Activated B cell treated with CpG ODN at 0.5 μM for 24 hours (primary cell): ENCODE results near the gene RASA1. TPM values are rescaled to one million over a fixed set of nuclear protein-coding genes. Genes with fewer than 3 reads are reported as not detected.

Source experiments
- ATAC-seq: fragments of 200-7000 bp; cut with Tn5 transposase; one replicate; pipeline ENCODE4 v1.10.0; 2021; ENCODE audit warnings: low read depth, mild to moderate bottlenecking, moderate library complexity
- CTCF ChIA-PET: fragments of 350-600 bp; sonication (Branson Sonifier 250); formaldehyde crosslinking; loops from one replicate; lab custom pipeline; 2021; ENCODE audit warnings: antibody characterized with exemption; lab: Charles Lee
- POLR2A ChIA-PET: fragments of 350-600 bp; sonication (Branson Sonifier 250); formaldehyde crosslinking; loops from one replicate; lab custom pipeline; 2021; ENCODE audit warnings: antibody characterized with exemption; lab: Charles Lee
- DNase-seq: peaks from one replicate; pipeline ENCODE4 v3.0.0; 2022
- H3K27ac Mint-ChIP-seq: one replicate; pipeline ENCODE4 v1.8.0; 2020; ENCODE audit warnings: mixed read lengths
- H3K27me3 Mint-ChIP-seq: one replicate; pipeline ENCODE4 v1.8.0; 2021; ENCODE audit warnings: mixed read lengths
- H3K36me3 Mint-ChIP-seq: one replicate; pipeline ENCODE4 v1.8.0; 2021; ENCODE audit warnings: low read depth, mixed read lengths
- H3K4me1 Mint-ChIP-seq: one replicate; pipeline ENCODE4 v1.8.0; 2021; ENCODE audit warnings: mixed read lengths
- H3K4me3 Mint-ChIP-seq: one replicate; pipeline ENCODE4 v1.8.0; 2020; ENCODE audit warnings: mild to moderate bottlenecking, mixed read lengths
- H3K9me3 Mint-ChIP-seq: one replicate; pipeline ENCODE4 v1.8.0; 2020; ENCODE audit warnings: mixed read lengths
- CTCF ChIP-seq: fragments of 200-600 bp; IDR thresholded peaks from one replicate; pipeline ENCODE4 v1.8.0; 2022; ENCODE audit warnings: antibody characterized with exemption, mild to moderate bottlenecking
- intact Hi-C: fragments of 100-400 bp; cut with micrococcal nuclease; formaldehyde crosslinking; loops from one replicate; pipeline ENCODE4 v1.15.1; 2024
- total RNA-seq: library from RNA; stranded (reverse); gene quantifications from 2 replicates; pipeline ENCODE4 v1.2.3, GENCODE V29; 2022

Gene RASA1
- total RNA-seq, 1 donor from 2014 or later: 28.8 TPM

GRCh38 chr5:87408204-87408603 lies 140.5 kb downstream of the RASA1 start:
- no peaks in the 10 kb centered on the region for H3K9me3 Mint-ChIP-seq
- no peak overlapping the region for H3K27ac Mint-ChIP-seq
- no peak overlapping the region for H3K4me3 Mint-ChIP-seq
- ATAC-seq: no peak
- DNase-seq: no peak
- intact Hi-C loops: no loop called here
- no peak for TF ChIP-seq CTCF
- H3K4me1 Mint-ChIP-seq: peaks cover 37% of the 10 kb centered on the region
- CTCF ChIA-PET: no interaction called here
- H3K27me3 Mint-ChIP-seq: no peaks in the 10 kb centered on the region
- POLR2A ChIA-PET: no interaction called here
- peaks cover 72% of the 10 kb centered on the region for H3K36me3 Mint-ChIP-seq

- peak overlapping the region; percentile 66 for H3K4me3 Mint-ChIP-seq
- peaks cover 39% of the 10 kb centered on the region for H3K4me1 Mint-ChIP-seq
- POLR2A ChIA-PET: no interaction called here
- no peak for TF ChIP-seq CTCF
- H3K27me3 Mint-ChIP-seq: no peaks in the 10 kb centered on the region
- DNase-seq (no peak), ATAC-seq (no peak)
- CTCF ChIA-PET: interaction anchor here (1.0 to 1.5 kb wide), 2 partner anchors 12 to 143 kb away, joined by 3 to 5 read pairs; partner anchors contain the start of gene RASA1
- H3K9me3 Mint-ChIP-seq: no peaks in the 10 kb centered on the region
- intact Hi-C loops: loop anchor here (2.0 to 10.0 kb wide), 3 partner anchors 14 to 1264 kb away; no protein-coding TSS in a partner anchor
- peaks cover 46% of the 10 kb centered on the region for H3K36me3 Mint-ChIP-seq
- peak overlapping the region; percentile 36 for H3K27ac Mint-ChIP-seq
Measured at GRCh38 chr5:87410931-87411330, 143.2 kb downstream of the RASA1 start.

DNA sequence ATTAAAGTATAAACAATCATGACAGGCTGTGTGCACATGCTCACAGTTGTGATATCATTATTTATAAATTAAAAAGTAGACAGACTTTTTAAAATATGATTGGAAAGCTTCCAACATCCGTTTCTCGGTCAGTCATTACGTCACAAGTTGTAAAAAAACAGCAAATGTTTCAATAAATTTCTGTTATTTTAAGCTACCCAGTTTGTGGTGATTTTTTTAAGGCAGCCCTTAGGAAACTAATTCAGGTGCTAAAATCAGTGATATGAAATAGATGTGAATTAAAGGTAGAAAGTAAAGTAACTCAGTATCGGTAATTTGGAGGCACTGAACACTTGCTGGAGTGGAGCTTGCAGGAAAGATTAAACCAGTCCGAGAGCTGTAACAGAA lies 143.9 kb downstream of the RASA1 start:
- Mint-ChIP-seq H3K4me3 (peak overlapping the region; percentile 91), H3K4me1 (peaks cover 37% of the 10 kb centered on the region), H3K27ac (peak overlapping the region; percentile 93), H3K27me3 (no peaks in the 10 kb centered on the region), H3K36me3 (peaks cover 39% of the 10 kb centered on the region), H3K9me3 (no peaks in the 10 kb centered on the region)
- ChIA-PET CTCF (interaction anchor here (1.0 to 1.5 kb wide), 3 partner anchors 12 to 144 kb away, joined by 3 to 5 read pairs (median 5); partner anchors contain the start of gene RASA1), POLR2A (interaction anchor here (0.6 to 0.8 kb wide), 2 partner anchors 11 to 142 kb away, joined by 3 read pairs; no protein-coding TSS in a partner anchor)
- intact Hi-C loops: loop anchor here (2.0 to 10.0 kb wide), 3 partner anchors 15 to 1263 kb away; no protein-coding TSS in a partner anchor
- ATAC-seq: no peak
- TF ChIP-seq CTCF: no peak
- no peak for DNase-seq

- DNase-seq: peak; percentile 18
Measured at GRCh38 chr5:87411973-87412629, 144.4 kb downstream of the RASA1 start.

More at GRCh38 chr5:87411973-87412629, 144.4 kb downstream of the RASA1 start:
- ChIA-PET CTCF (interaction anchor here (1.0 to 1.5 kb wide), 3 partner anchors 12 to 144 kb away, joined by 3 to 5 read pairs (median 5); partner anchors contain the start of gene RASA1), POLR2A (interaction anchor here (0.6 to 1.5 kb wide), 4 partner anchors 12 to 147 kb away, joined by 3 to 5 read pairs (median 3); no protein-coding TSS in a partner anchor)
- peak overlapping the region; percentile 91 for H3K4me3 Mint-ChIP-seq
- H3K27me3 Mint-ChIP-seq: no peaks in the 10 kb centered on the region
- no peaks in the 10 kb centered on the region for H3K9me3 Mint-ChIP-seq
- H3K27ac Mint-ChIP-seq: peak overlapping the region; percentile 93
- ATAC-seq: peak; percentile 18
- H3K36me3 Mint-ChIP-seq: peaks cover 34% of the 10 kb centered on the region
- intact Hi-C loops: loop anchor here (1.0 to 10.0 kb wide), 7 partner anchors 12 to 1279 kb away; partner anchors contain the start of gene TMEM161B
- H3K4me1 Mint-ChIP-seq: peaks cover 36% of the 10 kb centered on the region
- no peak for TF ChIP-seq CTCF
